NT2/D1 (cell line): ENCODE measurements around the gene CYFIP2.

Experiments used
- SUZ12 ChIP-seq: IDR thresholded peaks from 2 replicates; pipeline ENCODE4 v1.6.1; 2011; ENCODE audit not compliant: insufficient read length, insufficient read depth; ENCODE audit errors: extremely low read depth
- YY1 ChIP-seq: IDR thresholded peaks from 2 replicates; pipeline ENCODE4 v1.6.1; 2011; ENCODE audit not compliant: insufficient read length, insufficient read depth
- ZNF274 ChIP-seq: IDR thresholded peaks from 2 replicates; pipeline ENCODE4 v1.6.1; 2011; ENCODE audit warnings: mild to moderate bottlenecking, low read depth, low read length

GRCh38 chr5:157388111-157388710 lies 122.3 kb downstream of the CYFIP2 start:
- TF ChIP-seq SUZ12 (no peak), YY1 (no peak), ZNF274 (no peak)
